PC-9 (cell line): ENCODE data around the gene RADIL. TPM values are rescaled to one million over a fixed set of nuclear protein-coding genes. Genes with fewer than 3 reads are reported as not detected.
A peak's percentile ranks its signal among the peaks of the same experiment; 100 is the strongest.

ENCODE experiments used
- BruUV-seq: library from RNA; stranded (reverse); fragments of 400-500 nt; replicated peaks from 2 replicates; lab custom pipeline; 2021; lab: Mats Ljungman, UMichigan
- CTCF ChIA-PET: fragments of 300-600 bp; sonication (Branson Sonifier 250); formaldehyde crosslinking; loops from one replicate; lab custom pipeline; 2022; ENCODE audit warnings: antibody characterized with exemption; lab: Charles Lee
- POLR2A ChIA-PET: fragments of 300-600 bp; sonication (Branson Sonifier 250); formaldehyde crosslinking; loops from one replicate; lab custom pipeline; 2022; ENCODE audit warnings: antibody characterized with exemption; ENCODE audit not compliant: unreplicated experiment; lab: Charles Lee
- DNase-seq, 2 experiments: peaks; one replicate each; pipeline versions ENCODE4 v3.0.0 to v3.0.0-alpha.2; 2015 to 2022; ENCODE audit warnings: mixed read lengths in 1 of 2
- H2AFZ ChIP-seq: fragments of 200-600 bp; sonication (generic); 2 replicates; pipeline ENCODE4 v1.8.1; 2017; ENCODE audit warnings: antibody characterized with exemption
- H3F3A ChIP-seq: fragments of 200-600 bp; sonication (generic); 2 replicates; pipeline ENCODE4 v1.8.1; 2017; ENCODE audit warnings: antibody characterized with exemption, mild to moderate bottlenecking, low read depth; ENCODE audit not compliant: insufficient read depth
- H3K27ac ChIP-seq: fragments of 200-600 bp; sonication (generic); 2 replicates; pipeline ENCODE4 v1.6.1; 2016; ENCODE audit warnings: mixed run types
- H3K27me3 ChIP-seq: fragments of 200-600 bp; sonication (generic); 2 replicates; pipeline ENCODE4 v1.6.1; 2016; ENCODE audit warnings: low read depth, mixed run types; ENCODE audit not compliant: insufficient read depth
- H3K36me3 ChIP-seq: fragments of 200-600 bp; sonication (generic); 2 replicates; pipeline ENCODE4 v1.6.1; 2016; ENCODE audit warnings: low read depth, mixed run types
- H3K4me1 ChIP-seq: fragments of 200-600 bp; sonication (generic); replicated peaks from 2 replicates; pipeline ENCODE4 v1.6.1; 2016; ENCODE audit warnings: mixed run types; ENCODE audit not compliant: insufficient read depth
- H3K4me2 ChIP-seq: fragments of 200-600 bp; sonication (generic); 2 replicates; pipeline ENCODE4 v1.6.1; 2017; ENCODE audit warnings: mixed run types
- H3K4me3 ChIP-seq: fragments of 200-600 bp; sonication (generic); 2 replicates; pipeline ENCODE4 v1.6.1; 2016; ENCODE audit warnings: mixed run types
- H3K79me2 ChIP-seq: fragments of 200-600 bp; sonication (generic); 2 replicates; pipeline ENCODE4 v1.6.1; 2017; ENCODE audit warnings: low read depth, mixed run types
- H3K9me2 ChIP-seq: fragments of 200-600 bp; sonication (generic); 2 replicates; pipeline ENCODE4 v1.8.1; 2017; ENCODE audit warnings: mild to moderate bottlenecking; ENCODE audit not compliant: insufficient read depth
- H3K9me3 ChIP-seq: fragments of 200-600 bp; sonication (generic); 2 replicates; pipeline ENCODE4 v1.8.1; 2016; ENCODE audit warnings: low read depth; ENCODE audit not compliant: insufficient read depth
- H4K20me1 ChIP-seq: fragments of 200-600 bp; sonication (generic); 2 replicates; pipeline ENCODE4 v1.8.1; 2017; ENCODE audit not compliant: insufficient read depth
- EZH2 ChIP-seq: fragments of 200-600 bp; sonication (generic); IDR thresholded peaks from 2 replicates; pipeline ENCODE4 v1.8.0; 2017; ENCODE audit warnings: antibody characterized with exemption, low read depth
- intact Hi-C: fragments of 100-400 bp; cut with micrococcal nuclease; formaldehyde crosslinking; loops from one replicate; pipeline ENCODE4 v1.10.0; 2022; ENCODE audit not compliant: unreplicated experiment
- total RNA-seq: library from RNA; stranded (reverse); gene quantifications from 2 replicates; pipeline ENCODE4 v1.2.3, GENCODE V29; 2021
- TF ChIP-seq, protein P1 (sequence below): fragments of 200-600 bp; sonication (generic); conservative IDR thresholded peaks from 2 replicates; pipeline ENCODE4 v1.6.1; 2017; ENCODE audit warnings: mixed run types, antibody characterized with exemption, mild to moderate bottlenecking, moderate library complexity

RADIL gene
- total RNA-seq, 1 experiment from 2014 or later: 0.35 TPM

DNA sequence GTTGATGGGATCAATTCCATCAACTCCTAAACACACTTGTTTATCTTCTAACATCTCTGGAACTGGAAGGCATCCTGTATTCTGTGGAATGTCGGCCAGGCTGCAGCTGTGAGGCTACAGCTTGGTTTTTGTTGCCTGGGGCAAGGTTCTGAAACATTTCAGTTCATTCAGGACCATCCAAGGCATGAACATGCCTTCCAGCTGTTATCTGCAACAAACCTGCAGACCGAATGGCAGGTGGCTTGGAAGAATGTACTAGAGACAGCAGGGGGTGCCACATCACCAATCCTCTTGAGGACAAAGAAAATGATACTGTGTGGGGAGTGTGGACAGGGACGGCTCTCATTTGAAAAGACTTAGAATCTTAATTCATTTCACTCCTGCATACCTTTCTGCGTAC is 34.1 kb downstream of the RADIL start:
- Histone ChIP-seq H3K4me2 (no peak overlapping the region), H3K4me3 (no peak overlapping the region), H3K27me3 (peaks cover 76% of the 10 kb centered on the region), H4K20me1 (no peaks in the 10 kb centered on the region; the same call in 1 of the 2 replicates), H3K4me1 (no peaks in the 10 kb centered on the region), H3K79me2 (no peaks in the 10 kb centered on the region), H3K27ac (no peak overlapping the region), H3K9me2 (no peaks in the 10 kb centered on the region), H3K9me3 (no peaks in the 10 kb centered on the region), H2AFZ (no peak overlapping the region), H3K36me3 (no peaks in the 10 kb centered on the region), H3F3A (no peaks in the 10 kb centered on the region)
- intact Hi-C loops: loop anchor here (5.0 kb wide), 1 partner anchor 238 kb away; no protein-coding TSS in a partner anchor
- no TSS peak for BruUV-seq
- ChIA-PET CTCF (no interaction called here), POLR2A (interaction anchor here (0.7 kb wide), 1 partner anchor 263 kb away, joined by 6 read pairs; no protein-coding TSS in a partner anchor)
- peak in 1 of 2 experiments; percentile 17 for DNase-seq
- no peak for TF ChIP-seq EZH2
- TF ChIP-seq, protein P1, sequence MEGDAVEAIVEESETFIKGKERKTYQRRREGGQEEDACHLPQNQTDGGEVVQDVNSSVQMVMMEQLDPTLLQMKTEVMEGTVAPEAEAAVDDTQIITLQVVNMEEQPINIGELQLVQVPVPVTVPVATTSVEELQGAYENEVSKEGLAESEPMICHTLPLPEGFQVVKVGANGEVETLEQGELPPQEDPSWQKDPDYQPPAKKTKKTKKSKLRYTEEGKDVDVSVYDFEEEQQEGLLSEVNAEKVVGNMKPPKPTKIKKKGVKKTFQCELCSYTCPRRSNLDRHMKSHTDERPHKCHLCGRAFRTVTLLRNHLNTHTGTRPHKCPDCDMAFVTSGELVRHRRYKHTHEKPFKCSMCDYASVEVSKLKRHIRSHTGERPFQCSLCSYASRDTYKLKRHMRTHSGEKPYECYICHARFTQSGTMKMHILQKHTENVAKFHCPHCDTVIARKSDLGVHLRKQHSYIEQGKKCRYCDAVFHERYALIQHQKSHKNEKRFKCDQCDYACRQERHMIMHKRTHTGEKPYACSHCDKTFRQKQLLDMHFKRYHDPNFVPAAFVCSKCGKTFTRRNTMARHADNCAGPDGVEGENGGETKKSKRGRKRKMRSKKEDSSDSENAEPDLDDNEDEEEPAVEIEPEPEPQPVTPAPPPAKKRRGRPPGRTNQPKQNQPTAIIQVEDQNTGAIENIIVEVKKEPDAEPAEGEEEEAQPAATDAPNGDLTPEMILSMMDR: peak; percentile 53

- intact Hi-C loops: loop anchor here (5.0 kb wide), 1 partner anchor 242 kb away; no protein-coding TSS in a partner anchor
- CTCF ChIA-PET: interaction anchor here (0.6 kb wide), 1 partner anchor 858 kb away, joined by 9 read pairs; no protein-coding TSS in a partner anchor
These were observed 37.8 kb downstream of the RADIL start for GRCh38 chr7:4845740-4846142.

GRCh38 chr7:4842319-4843064 is 41.0 kb downstream of the RADIL start:
- no peak for TF ChIP-seq EZH2
- TF ChIP-seq, protein P1: no peak
- H2AFZ ChIP-seq: no peak overlapping the region
- POLR2A ChIA-PET: no interaction called here
- H3K4me3 ChIP-seq: no peak overlapping the region
- H3K27me3 ChIP-seq: peaks cover 36% of the 10 kb centered on the region
- CTCF ChIA-PET: no interaction called here
- H3K9me3 ChIP-seq: no peaks in the 10 kb centered on the region
- H3F3A ChIP-seq: no peaks in the 10 kb centered on the region; the same call in 1 of the 2 replicates
- no peaks in the 10 kb centered on the region for H3K79me2 ChIP-seq
- no peak for DNase-seq
- intact Hi-C loops: no loop called here
- no TSS peak for BruUV-seq
- no peaks in the 10 kb centered on the region for H3K9me2 ChIP-seq
- H3K27ac ChIP-seq: no peak overlapping the region
- H3K4me2 ChIP-seq: no peak overlapping the region
- no peaks in the 10 kb centered on the region for H3K36me3 ChIP-seq
- no peaks in the 10 kb centered on the region for H3K4me1 ChIP-seq
- peaks cover 2% of the 10 kb centered on the region; the same call in 1 of the 2 replicates for H4K20me1 ChIP-seq

More at GRCh38 chr7:4845740-4846142, 37.8 kb downstream of the RADIL start:
- POLR2A ChIA-PET: interaction anchor here (0.6 kb wide), 1 partner anchor 933 kb away, joined by 7 read pairs; no protein-coding TSS in a partner anchor
- Histone ChIP-seq H3K4me1 (no peaks in the 10 kb centered on the region), H3K79me2 (no peaks in the 10 kb centered on the region), H3K4me2 (no peak overlapping the region), H3K9me2 (no peaks in the 10 kb centered on the region), H3F3A (no peaks in the 10 kb centered on the region), H3K27ac (no peak overlapping the region), H2AFZ (no peak overlapping the region), H3K9me3 (no peaks in the 10 kb centered on the region), H3K4me3 (no peak overlapping the region), H4K20me1 (no peaks in the 10 kb centered on the region; the same call in 1 of the 2 replicates), H3K36me3 (no peaks in the 10 kb centered on the region), H3K27me3 (peaks cover 66% of the 10 kb centered on the region)
- DNase-seq: no peak
- BruUV-seq: no TSS peak
- TF ChIP-seq, protein P1: no peak
- TF ChIP-seq EZH2: no peak
